Astrocyte (in vitro differentiated cells and primary cell): ENCODE measurements around the gene EARS2. TPM values are rescaled to one million over a fixed set of nuclear protein-coding genes. Genes with fewer than 3 reads are reported as not detected.
"Not testable (repeated sequence)": the region's sequence is repeated elsewhere in the genome, so short reads cannot be mapped to it uniquely, and the experiment has no call there.

Experiments
- DNase-seq: peaks from one replicate; pipeline ENCODE4 v3.0.0-alpha.2; 2010; ENCODE audit warnings: low read depth
- FAIRE-seq: peaks from 2 replicates; lab custom pipeline; 2011; peaks lifted over from hg19 to GRCh38; lab: Jason Lieb, UNC
- H2AFZ ChIP-seq: 2 replicates; pipeline ENCODE4 v1.6.0; 2012; ENCODE audit warnings: low read depth, low read length, inconsistent platforms
- H3K27ac ChIP-seq: 2 replicates; pipeline ENCODE4 v1.5.1; 2011; ENCODE audit warnings: low read depth, low read length, inconsistent platforms
- H3K27me3 ChIP-seq: 2 replicates; pipeline ENCODE4 v1.6.0; 2011; ENCODE audit warnings: low read length, inconsistent platforms; ENCODE audit not compliant: insufficient read depth
- H3K36me3 ChIP-seq: 2 replicates; pipeline ENCODE4 v1.5.1; 2011; ENCODE audit warnings: low read length, inconsistent platforms; ENCODE audit not compliant: insufficient read depth
- H3K4me1 ChIP-seq: 2 replicates; pipeline ENCODE4 v1.5.1; 2011; ENCODE audit warnings: low read length, inconsistent platforms; ENCODE audit not compliant: insufficient read depth
- H3K4me2 ChIP-seq: 2 replicates; pipeline ENCODE4 v1.6.0; 2012; ENCODE audit warnings: low read length, inconsistent platforms
- H3K4me3 ChIP-seq: 2 replicates; pipeline ENCODE4 v1.5.1; 2011; ENCODE audit warnings: low read depth, mild to moderate bottlenecking, low read length, inconsistent platforms; ENCODE audit not compliant: insufficient read depth
- H3K79me2 ChIP-seq: 2 replicates; pipeline ENCODE4 v1.6.0; 2012; ENCODE audit warnings: mild to moderate bottlenecking, low read length, inconsistent platforms; ENCODE audit not compliant: insufficient read depth
- H3K9ac ChIP-seq: 2 replicates; pipeline ENCODE4 v1.6.0; 2012; ENCODE audit warnings: mild to moderate bottlenecking, low read length, inconsistent platforms
- H3K9me3 ChIP-seq: 2 replicates; pipeline ENCODE4 v1.5.1; 2012; ENCODE audit warnings: low read depth, mild to moderate bottlenecking, low read length, inconsistent platforms; ENCODE audit not compliant: insufficient read depth
- H4K20me1 ChIP-seq: 2 replicates; pipeline ENCODE4 v1.6.0; 2012; ENCODE audit warnings: low read length, inconsistent platforms; ENCODE audit not compliant: insufficient read depth
- H3K27ac Mint-ChIP-seq: one replicate; pipeline ENCODE4 v1.8.0; 2021; ENCODE audit warnings: mild to moderate bottlenecking, mixed read lengths; ENCODE audit not compliant: unreplicated experiment
- H3K27me3 Mint-ChIP-seq: one replicate; pipeline ENCODE4 v1.8.0; 2021; ENCODE audit warnings: low read depth, mixed read lengths; ENCODE audit not compliant: unreplicated experiment
- H3K36me3 Mint-ChIP-seq: one replicate; pipeline ENCODE4 v1.8.0; 2021; ENCODE audit warnings: low read depth, mixed read lengths; ENCODE audit not compliant: unreplicated experiment
- H3K4me1 Mint-ChIP-seq: one replicate; pipeline ENCODE4 v1.8.0; 2021; ENCODE audit warnings: low read depth, mixed read lengths; ENCODE audit not compliant: unreplicated experiment
- H3K4me3 Mint-ChIP-seq: one replicate; pipeline ENCODE4 v1.8.0; 2021; ENCODE audit warnings: mild to moderate bottlenecking, moderate library complexity, mixed read lengths; ENCODE audit not compliant: unreplicated experiment
- H3K9me3 Mint-ChIP-seq: one replicate; pipeline ENCODE4 v1.8.0; 2021; ENCODE audit warnings: mild to moderate bottlenecking, mixed read lengths; ENCODE audit not compliant: unreplicated experiment
- CTCF ChIP-seq: IDR thresholded peaks from 2 replicates; pipeline ENCODE4 v1.5.1; 2011; ENCODE audit warnings: low read depth, mild to moderate bottlenecking, inconsistent platforms, low read length, moderate library complexity; ENCODE audit not compliant: insufficient read depth
- EZH2 ChIP-seq: IDR thresholded peaks from 2 replicates; pipeline ENCODE4 v1.6.1; 2012; ENCODE audit warnings: mild to moderate bottlenecking, low read length, inconsistent platforms; ENCODE audit not compliant: insufficient read depth
- total RNA-seq: library from RNA; stranded (reverse); gene quantifications from 2 replicates; pipeline ENCODE4 v1.2.1, GENCODE V29; 2021

Gene EARS2
- total RNA-seq, 1 donor from 2014 or later, result 19.4 TPM

- DNase-seq, result no peak
- H3K9ac ChIP-seq, result no peak overlapping the region
- TF ChIP-seq EZH2 (no peak), CTCF (no peak)
- Mint-ChIP-seq H3K4me3 (peak overlapping the region; percentile 69), H3K27me3 (no peaks in the 10 kb centered on the region), H3K9me3 (peaks cover 3% of the 10 kb centered on the region), H3K27ac (no peak overlapping the region), H3K4me1 (peaks cover 10% of the 10 kb centered on the region), H3K36me3 (peaks cover 7% of the 10 kb centered on the region)
- H3K36me3 ChIP-seq, result no peaks in the 10 kb centered on the region
- no peaks in the 10 kb centered on the region for H3K9me3 ChIP-seq
- no peak for FAIRE-seq
- H3K79me2 ChIP-seq, result peaks cover 32% of the 10 kb centered on the region
- no peak overlapping the region for H3K4me3 ChIP-seq
- H3K27ac ChIP-seq, result no peak overlapping the region
- peaks cover 13% of the 10 kb centered on the region for H3K4me1 ChIP-seq
- H4K20me1 ChIP-seq, result peaks cover 28% of the 10 kb centered on the region
- no peak overlapping the region for H3K4me2 ChIP-seq
- H2AFZ ChIP-seq, result no peak overlapping the region
- H3K27me3 ChIP-seq, result no peaks in the 10 kb centered on the region
Measured at GRCh38 chr16:23511731-23512130, 45.4 kb downstream of the EARS2 start.

GRCh38 chr16:23510915-23511270, 46.3 kb downstream of the EARS2 start:
- peaks cover 37% of the 10 kb centered on the region for H4K20me1 ChIP-seq
- H3K79me2 ChIP-seq, result peaks cover 40% of the 10 kb centered on the region
- not testable (repeated sequence) for H3K9me3 Mint-ChIP-seq, H3K9me3 ChIP-seq, DNase-seq, H3K27ac ChIP-seq, H3K36me3 Mint-ChIP-seq, FAIRE-seq, H3K27me3 ChIP-seq, H3K27me3 Mint-ChIP-seq, H3K36me3 ChIP-seq
- H3K4me3 Mint-ChIP-seq, result peak overlapping the region; percentile 80
- peak overlapping the region; percentile 41 for H3K27ac Mint-ChIP-seq
- H3K9ac ChIP-seq, result peak overlapping the region; percentile 83
- peaks cover 18% of the 10 kb centered on the region for H3K4me1 ChIP-seq
- H3K4me3 ChIP-seq, result peak overlapping the region; percentile 69
- H3K4me2 ChIP-seq, result peak overlapping the region; percentile 88
- H2AFZ ChIP-seq, result peak overlapping the region; percentile 84
- peaks cover 17% of the 10 kb centered on the region for H3K4me1 Mint-ChIP-seq

- Mint-ChIP-seq H3K27ac (peak within 1 kb of the TSS; percentile 88), H3K36me3 (peaks cover 9% of the 10 kb centered on the region), H3K4me3 (peak within 1 kb of the TSS; percentile 93), H3K9me3 (peaks cover 3% of the 10 kb centered on the region), H3K4me1 (peaks cover 21% of the 10 kb centered on the region), H3K27me3 (no peaks in the 10 kb centered on the region)
- H3K27me3 ChIP-seq, result no peaks in the 10 kb centered on the region
- peaks cover 23% of the 10 kb centered on the region for H3K4me1 ChIP-seq
- H3K9ac ChIP-seq, result peak within 1 kb of the TSS; percentile 83
- H3K36me3 ChIP-seq, result no peaks in the 10 kb centered on the region
- TF ChIP-seq CTCF, result no peak
- TF ChIP-seq EZH2, result no peak
- H3K27ac ChIP-seq, result peak within 1 kb of the TSS; percentile 60
- peaks cover 42% of the 10 kb centered on the region for H4K20me1 ChIP-seq
- H3K79me2 ChIP-seq, result peaks cover 40% of the 10 kb centered on the region
- peak within 1 kb of the TSS; percentile 69 for H3K4me3 ChIP-seq
- DNase-seq, result peak; percentile 53
- no peaks in the 10 kb centered on the region for H3K9me3 ChIP-seq
- no peak for FAIRE-seq
- peak within 1 kb of the TSS; percentile 88 for H3K4me2 ChIP-seq
- H2AFZ ChIP-seq, result peak within 1 kb of the TSS; percentile 84
Measured at GRCh38 chr16:23510164-23510914, 46.8 kb downstream of the EARS2 start, which contains the start of gene GGA2. GGA2 (minus strand) TSS chr16:23510494; CDS start chr16:23510411, 83 bp downstream.
